Esophagus squamous epithelium (tissue), 5 donors: ENCODE data around the gene ARMC9. TPM values are rescaled to one million over a fixed set of nuclear protein-coding genes. Genes with fewer than 3 reads are reported as not detected.
"Not testable (repeated sequence)": the region's sequence is repeated elsewhere in the genome, so short reads cannot be mapped to it uniquely, and the experiment has no call there.

Experiments used
- DNase-seq: peaks from one replicate; lab custom pipeline; 2025; lab: John Stamatoyannopoulos, UW
- H3K27ac ChIP-seq, 4 donors: fragments of 200-600 bp; sonication (generic); one replicate each; pipeline ENCODE4 v1.5.1; 2016 to 2019; ENCODE audit warnings: mild to moderate bottlenecking in 1 of 4
- H3K27me3 ChIP-seq, 4 donors: fragments of 200-600 bp; sonication (generic); 1 replicate in 3 of 4; 2 replicates in 1 of 4; pipeline versions ENCODE4 v1.5.1 to v1.6.0; 2017 to 2021; ENCODE audit warnings: antibody characterized with exemption in 1 of 4
- H3K36me3 ChIP-seq, 3 donors: fragments of 200-600 bp; sonication (generic); one replicate each; pipeline ENCODE4 v1.5.1; 2016 to 2019
- H3K4me1 ChIP-seq, 3 donors: fragments of 200-600 bp; sonication (generic); one replicate each; pipeline ENCODE4 v1.5.1; 2017 to 2019
- H3K4me3 ChIP-seq, 4 donors: fragments of 200-600 bp; sonication (generic); 1 replicate in 3 of 4; 2 replicates in 1 of 4; pipeline ENCODE4 v1.5.1; 2016 to 2019; ENCODE audit warnings: mild to moderate bottlenecking in 2 of 4, moderate library complexity in 1 of 4
- H3K9me3 ChIP-seq, 3 donors: fragments of 200-600 bp; sonication (generic); one replicate each; pipeline ENCODE4 v1.5.1; 2016 to 2019
- POLR2A ChIP-seq, 4 donors: fragments of 450-650 bp; IDR thresholded peaks; one replicate each; pipeline ENCODE4 v1.6.1; 2017; ENCODE audit warnings: antibody characterized with exemption in 4 of 4, mild to moderate bottlenecking in 4 of 4, moderate library complexity in 3 of 4
- WGBS, 2 donors: methylation state at CpG; one replicate each; pipeline ENCODE4 v1.1.5; 2018; 5-methylcytosine and 5-hydroxymethylcytosine counted together
- intact Hi-C: fragments of 100-400 bp; cut with DNase I; formaldehyde crosslinking; loops from one replicate; pipeline ENCODE4 v1.15.0; 2022
- total RNA-seq, 4 donors: library from RNA; depleted of rRNA; stranded (reverse); fragments of >200 nt; gene quantifications; one replicate each; pipeline ENCODE4 v1.1.0, GENCODE V29; 2016
- TF ChIP-seq, protein P1 (sequence below), 6 experiments: fragments of 450-650 bp in 4 of 6; fragments of 200-600 bp in 2 of 6; sonication (generic) in 2 of 6; IDR thresholded peaks; one replicate each; pipeline ENCODE4 v1.5.1; 2016 to 2019; ENCODE audit warnings: antibody characterized with exemption in 6 of 6, mild to moderate bottlenecking in 4 of 6, moderate library complexity in 4 of 6
- donor health status: DM: yes; HTN: yes; CAD: no.

ARMC9 gene
- total RNA-seq, 4 donors from 2014 or later: 2.1 to 13.9 (median 3.9) TPM

DNA sequence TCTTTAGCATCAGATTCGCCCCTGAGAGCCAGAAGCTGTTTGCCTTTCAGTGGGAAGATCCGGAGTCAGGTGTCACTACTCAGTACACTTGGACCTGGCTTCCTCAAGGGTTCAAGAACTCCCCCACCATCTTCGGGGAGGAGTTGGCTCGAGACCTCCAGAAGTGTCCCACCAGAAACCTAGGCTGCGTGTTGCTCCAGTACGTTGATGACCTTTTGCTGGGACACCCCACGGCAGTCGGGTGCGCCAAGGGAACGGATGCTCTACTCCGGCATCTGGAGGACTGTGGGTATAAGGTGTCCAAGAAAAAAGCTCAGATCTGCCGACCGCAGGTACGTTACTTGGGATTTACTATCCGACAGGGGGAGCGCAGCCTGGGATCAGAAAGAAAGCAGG is 205.8 kb downstream of the ARMC9 start:
- WGBS, 2 donors: 80 to 96% methylated on average over 9 to 13 of the region's 16 CpGs

DNA sequence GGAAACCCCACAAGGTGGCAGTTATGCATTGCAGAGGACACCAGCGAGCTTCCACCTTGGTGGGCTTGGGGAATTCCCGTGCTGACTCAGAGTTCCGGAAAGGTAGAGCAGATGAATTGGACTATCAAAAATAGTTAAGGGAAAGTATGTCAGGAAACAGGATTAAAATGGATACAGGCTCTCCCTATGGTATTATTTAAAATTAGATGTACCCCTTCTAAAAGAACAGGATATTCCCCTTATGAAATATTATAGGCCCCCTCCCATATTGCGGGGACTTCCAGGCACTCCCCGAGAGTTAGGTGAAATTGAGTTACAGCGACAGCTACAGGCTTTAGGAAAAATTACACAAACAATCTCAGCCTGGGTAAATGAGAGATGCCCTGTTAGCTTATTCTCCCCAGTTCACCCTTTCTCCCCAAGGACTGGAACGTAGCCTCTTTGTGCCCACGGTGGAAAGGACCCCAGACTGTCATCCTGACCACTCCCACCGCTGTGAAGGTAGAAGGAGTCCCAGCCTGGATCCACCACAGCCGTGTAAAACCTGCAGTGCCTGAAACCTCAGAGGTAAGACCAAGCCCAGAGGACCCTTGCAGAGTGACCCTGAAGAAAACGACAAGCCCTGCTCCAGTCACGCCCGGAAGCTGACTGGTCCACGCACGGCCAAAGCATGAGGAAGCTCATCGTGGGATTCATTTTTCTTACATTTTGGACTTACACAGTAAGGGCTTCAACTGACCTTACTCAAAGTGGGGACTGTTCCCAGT is 207.4 kb downstream of the ARMC9 start:
- intact Hi-C loops: not testable (repeated sequence)

More for the DNA sequence above, 205.8 kb downstream of the ARMC9 start:
- H3K9me3 ChIP-seq, DNase-seq, H3K4me3 ChIP-seq, H3K36me3 ChIP-seq, intact Hi-C loops, H3K27ac ChIP-seq: not testable (repeated sequence)
- Histone ChIP-seq H3K27me3 (peaks cover 0 to 12% (median 0%) of the 10 kb centered on the region in 4 donors), H3K4me1 (peaks cover 4 to 23% (median 7%) of the 10 kb centered on the region in 3 donors)

DNA sequence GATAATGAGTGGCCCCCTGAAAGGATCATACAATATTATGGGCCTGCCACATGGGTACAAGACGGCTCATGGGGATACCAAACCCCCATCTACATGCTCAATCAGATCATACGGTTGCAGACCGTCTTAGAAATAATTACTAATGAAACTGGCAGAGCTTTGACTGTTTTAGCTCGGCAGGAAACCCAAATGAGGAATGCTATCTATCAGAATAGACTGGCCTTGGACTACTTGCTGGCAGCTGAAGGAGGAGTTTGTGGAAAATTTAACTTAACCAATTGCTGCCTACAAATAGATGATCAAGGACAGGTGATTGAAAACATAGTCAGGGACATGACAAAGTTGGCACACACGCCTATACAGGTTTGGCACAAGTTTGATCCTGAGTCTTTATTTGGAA is 209.3 kb downstream of the ARMC9 start:
- H3K36me3 ChIP-seq, DNase-seq, H3K9me3 ChIP-seq, intact Hi-C loops, H3K27ac ChIP-seq, H3K4me3 ChIP-seq: not testable (repeated sequence)
- 54 to 75% methylated on average over 5 of the region's 5 CpGs for WGBS, 2 donors
- Histone ChIP-seq H3K27me3 (peaks cover 0 to 25% (median 0%) of the 10 kb centered on the region in 4 donors), H3K4me1 (peaks cover 8 to 22% (median 11%) of the 10 kb centered on the region in 3 donors)

More for the DNA sequence above, 207.4 kb downstream of the ARMC9 start:
- H3K4me1 ChIP-seq, H3K27ac ChIP-seq, DNase-seq, H3K9me3 ChIP-seq, H3K4me3 ChIP-seq, H3K36me3 ChIP-seq: not testable (repeated sequence)
- TF ChIP-seq, protein P1, sequence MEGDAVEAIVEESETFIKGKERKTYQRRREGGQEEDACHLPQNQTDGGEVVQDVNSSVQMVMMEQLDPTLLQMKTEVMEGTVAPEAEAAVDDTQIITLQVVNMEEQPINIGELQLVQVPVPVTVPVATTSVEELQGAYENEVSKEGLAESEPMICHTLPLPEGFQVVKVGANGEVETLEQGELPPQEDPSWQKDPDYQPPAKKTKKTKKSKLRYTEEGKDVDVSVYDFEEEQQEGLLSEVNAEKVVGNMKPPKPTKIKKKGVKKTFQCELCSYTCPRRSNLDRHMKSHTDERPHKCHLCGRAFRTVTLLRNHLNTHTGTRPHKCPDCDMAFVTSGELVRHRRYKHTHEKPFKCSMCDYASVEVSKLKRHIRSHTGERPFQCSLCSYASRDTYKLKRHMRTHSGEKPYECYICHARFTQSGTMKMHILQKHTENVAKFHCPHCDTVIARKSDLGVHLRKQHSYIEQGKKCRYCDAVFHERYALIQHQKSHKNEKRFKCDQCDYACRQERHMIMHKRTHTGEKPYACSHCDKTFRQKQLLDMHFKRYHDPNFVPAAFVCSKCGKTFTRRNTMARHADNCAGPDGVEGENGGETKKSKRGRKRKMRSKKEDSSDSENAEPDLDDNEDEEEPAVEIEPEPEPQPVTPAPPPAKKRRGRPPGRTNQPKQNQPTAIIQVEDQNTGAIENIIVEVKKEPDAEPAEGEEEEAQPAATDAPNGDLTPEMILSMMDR (IDR thresholded peaks at IDR 0.05): peak in 5 of 6 experiments; percentile 17 to 57 (median 43)
- WGBS, 2 donors: 5 to 11% methylated on average over 9 to 16 of the region's 16 CpGs
- H3K27me3 ChIP-seq: peaks cover 0 to 19% (median 0%) of the 10 kb centered on the region in 4 donors

DNA sequence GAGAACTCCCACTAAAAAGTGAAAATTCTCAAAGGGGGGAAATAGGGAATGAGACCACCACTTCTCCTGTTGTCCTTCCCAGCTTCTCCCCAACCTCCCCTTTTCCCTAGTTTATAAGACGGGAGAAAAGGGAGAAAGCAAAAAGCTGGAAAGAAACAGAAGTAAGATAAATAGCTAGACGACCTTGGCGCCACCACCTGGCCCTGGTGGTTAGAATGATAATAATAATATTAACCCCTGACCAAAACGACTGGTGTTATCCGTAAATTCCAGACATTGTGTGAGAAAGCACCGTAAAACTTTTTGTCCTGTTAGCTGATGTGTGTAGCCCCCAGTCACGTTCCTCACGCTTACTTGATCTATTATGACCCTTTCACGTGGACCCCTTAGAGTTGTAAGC is 209.9 kb downstream of the ARMC9 start:
- Histone ChIP-seq H3K4me1 (peaks cover 8 to 28% (median 14%) of the 10 kb centered on the region in 3 donors), H3K27me3 (peaks cover 0 to 32% (median 0%) of the 10 kb centered on the region in 4 donors)
- H3K27ac ChIP-seq, H3K9me3 ChIP-seq, H3K4me3 ChIP-seq, intact Hi-C loops, DNase-seq, H3K36me3 ChIP-seq: not testable (repeated sequence)
- WGBS, 2 donors: 81 to 86% methylated on average over 9 of the region's 9 CpGs

DNA sequence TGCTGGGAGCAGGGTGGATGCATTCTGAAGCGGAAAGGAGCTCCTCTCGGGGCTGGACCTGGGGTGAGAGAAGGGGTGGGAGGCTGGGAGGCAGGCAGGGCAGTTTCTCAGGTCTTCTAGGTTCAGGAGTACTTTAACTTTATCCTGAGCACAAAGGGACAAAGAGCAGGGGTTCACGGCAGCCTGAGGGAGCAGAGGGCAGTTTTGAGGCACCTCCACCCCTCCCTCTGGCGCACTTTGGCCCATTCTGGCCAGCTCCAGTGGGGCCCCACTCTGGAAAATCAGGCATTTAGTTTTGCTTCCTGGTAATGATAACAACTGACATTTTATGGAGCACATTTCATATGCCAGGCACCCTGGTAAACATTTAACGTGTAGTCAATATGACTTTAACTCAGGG is 211.3 kb downstream of the ARMC9 start:
- DNase-seq: no peak
- intact Hi-C loops: no loop called here
- WGBS, 2 donors: 81 to 94% methylated on average over 5 of the region's 5 CpGs

DNA sequence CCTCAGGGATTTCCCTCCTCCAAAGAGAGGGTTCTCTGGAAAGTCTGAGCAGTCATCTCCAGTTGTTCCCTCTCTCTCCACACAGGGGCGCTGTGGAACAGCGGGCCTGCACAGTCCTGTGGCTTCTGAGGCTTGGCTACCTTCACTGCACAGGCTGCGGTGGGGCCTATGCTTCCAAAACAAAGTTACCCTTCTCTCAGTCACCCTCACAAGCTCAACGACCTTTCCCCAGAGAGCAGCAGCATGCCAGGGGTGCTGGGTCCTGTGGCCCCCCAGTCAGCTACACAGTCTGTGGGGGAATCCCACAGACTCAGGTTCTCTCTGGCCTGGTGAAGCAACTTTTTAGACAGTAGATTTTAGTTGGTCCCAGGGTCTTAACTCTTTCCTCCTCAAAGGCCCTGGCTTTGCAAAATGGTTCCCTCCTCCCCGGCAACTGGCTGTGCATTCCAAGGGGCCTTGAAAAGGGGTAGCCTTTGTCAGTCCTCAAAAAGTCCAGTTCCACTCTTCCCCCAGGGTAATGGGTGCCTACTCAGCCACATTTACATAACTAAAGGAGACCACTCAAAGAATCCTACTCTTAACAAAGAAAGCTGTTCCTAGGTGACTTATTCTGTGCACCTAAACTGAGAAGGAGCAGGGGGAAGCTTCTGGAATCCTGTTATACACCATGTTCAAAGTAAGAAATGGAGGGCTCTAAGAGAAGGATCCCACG is 212.0 kb downstream of the ARMC9 start:
- intact Hi-C loops: no loop called here
- H3K9me3 ChIP-seq: peaks cover 0 to 6% (median 5%) of the 10 kb centered on the region in 3 donors
- no peak overlapping the region for H3K4me3 ChIP-seq
- no peak for DNase-seq
- H3K36me3 ChIP-seq: no peaks in the 10 kb centered on the region
- H3K27me3 ChIP-seq: peaks cover 0 to 46% (median 0%) of the 10 kb centered on the region in 4 donors
- no peak for TF ChIP-seq POLR2A (IDR thresholded peaks at IDR 0.05)
- TF ChIP-seq, protein P1 (IDR thresholded peaks at IDR 0.05): peak in 1 of 6 experiments; percentile 35
- 55 to 92% methylated on average over 2 to 4 of the region's 6 CpGs for WGBS, 2 donors
- H3K27ac ChIP-seq: no peak overlapping the region
- H3K4me1 ChIP-seq: peaks cover 8 to 28% (median 14%) of the 10 kb centered on the region in 3 donors

More for the DNA sequence above, 211.3 kb downstream of the ARMC9 start:
- H3K36me3 ChIP-seq: no peaks in the 10 kb centered on the region
- H3K4me3 ChIP-seq: no peak overlapping the region
- TF ChIP-seq, protein P1 (IDR thresholded peaks at IDR 0.05): no peak
- TF ChIP-seq POLR2A (IDR thresholded peaks at IDR 0.05): no peak
- peaks cover 0 to 40% (median 0%) of the 10 kb centered on the region in 4 donors for H3K27me3 ChIP-seq
- H3K27ac ChIP-seq: no peak overlapping the region
- peaks cover 0 to 6% (median 5%) of the 10 kb centered on the region in 3 donors for H3K9me3 ChIP-seq
- H3K4me1 ChIP-seq: peaks cover 8 to 30% (median 14%) of the 10 kb centered on the region in 3 donors
